ENCODE measurements around the gene SASH3.

DNA sequence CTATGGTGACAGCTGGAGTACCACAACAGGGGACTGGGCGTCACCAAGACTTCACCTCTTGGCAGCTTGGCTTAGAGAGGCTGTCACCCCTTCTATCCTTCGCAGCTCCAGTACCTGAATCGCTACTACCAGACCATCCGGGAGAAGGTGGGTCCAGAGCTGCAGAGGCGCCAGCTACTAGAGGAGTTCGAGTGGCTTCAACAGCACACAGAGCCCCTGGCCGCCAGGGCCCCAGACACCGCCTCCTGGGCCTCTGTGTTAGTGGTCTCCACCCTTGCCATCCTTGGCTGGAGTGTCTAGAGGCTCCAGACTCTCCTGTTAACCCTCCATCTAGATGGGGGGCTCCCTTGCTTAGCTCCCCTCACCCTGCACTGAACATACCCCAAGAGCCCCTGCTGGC is 11.6 kb upstream of the SASH3 start:
- no peak for TF ChIP-seq EZH2 (optimal IDR thresholded peaks at IDR 0.05; ENCODE audit: low read depth, low read length)
- TF ChIP-seq, protein P1, sequence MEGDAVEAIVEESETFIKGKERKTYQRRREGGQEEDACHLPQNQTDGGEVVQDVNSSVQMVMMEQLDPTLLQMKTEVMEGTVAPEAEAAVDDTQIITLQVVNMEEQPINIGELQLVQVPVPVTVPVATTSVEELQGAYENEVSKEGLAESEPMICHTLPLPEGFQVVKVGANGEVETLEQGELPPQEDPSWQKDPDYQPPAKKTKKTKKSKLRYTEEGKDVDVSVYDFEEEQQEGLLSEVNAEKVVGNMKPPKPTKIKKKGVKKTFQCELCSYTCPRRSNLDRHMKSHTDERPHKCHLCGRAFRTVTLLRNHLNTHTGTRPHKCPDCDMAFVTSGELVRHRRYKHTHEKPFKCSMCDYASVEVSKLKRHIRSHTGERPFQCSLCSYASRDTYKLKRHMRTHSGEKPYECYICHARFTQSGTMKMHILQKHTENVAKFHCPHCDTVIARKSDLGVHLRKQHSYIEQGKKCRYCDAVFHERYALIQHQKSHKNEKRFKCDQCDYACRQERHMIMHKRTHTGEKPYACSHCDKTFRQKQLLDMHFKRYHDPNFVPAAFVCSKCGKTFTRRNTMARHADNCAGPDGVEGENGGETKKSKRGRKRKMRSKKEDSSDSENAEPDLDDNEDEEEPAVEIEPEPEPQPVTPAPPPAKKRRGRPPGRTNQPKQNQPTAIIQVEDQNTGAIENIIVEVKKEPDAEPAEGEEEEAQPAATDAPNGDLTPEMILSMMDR (IDR thresholded peaks at IDR 0.05; ENCODE audit: low read length): no peak
